ENCODE results near the gene SMAD7. TPM values are rescaled to one million over a fixed set of nuclear protein-coding genes. Genes with fewer than 3 reads are reported as not detected.

SMAD7 gene
- total and polyA plus RNA-seq, 7 experiments from 2014 or later: 5.3 to 79.4 (median 21.4) TPM

- Mint-ChIP-seq H3K4me1 (peaks cover 22 to 43% (median 33%) of the 10 kb centered on the region in 7 donors), H3K27me3 (peaks cover 0 to 1% (median 0%) of the 10 kb centered on the region in 5 donors), H3K27ac (peak overlapping the region in 2 of 9 donors; percentile 28 to 55), H3K9me3 (no peaks in the 10 kb centered on the region), H3K36me3 (no peaks in the 10 kb centered on the region), H3K4me3 (no peak overlapping the region)
- Histone ChIP-seq H3K4me3 (ENCODE audit: low read length) (no peak overlapping the region), H3K27ac (ENCODE audit: low read depth, low read length) (no peak overlapping the region), H3K4me1 (ENCODE audit: control insufficient read depth in 2 of 2, insufficient read depth in 2 of 2, low read length in 2 of 2) (peaks cover 11 to 19% of the 10 kb centered on the region in 2 donors), H3K27me3 (ENCODE audit: control insufficient read depth in 2 of 2, insufficient read depth in 2 of 2, low read length in 2 of 2) (no peaks in the 10 kb centered on the region), H3K9me3 (ENCODE audit: control insufficient read depth in 2 of 3, low read length in 3 of 3) (no peaks in the 10 kb centered on the region), H3K36me3 (ENCODE audit: control insufficient read depth in 2 of 3, insufficient read depth in 3 of 3, low read length in 3 of 3) (no peaks in the 10 kb centered on the region)
- POLR2A ChIA-PET: interaction anchor here (1.6 kb wide), 1 partner anchor 34 kb away, joined by 10 read pairs; no protein-coding TSS in a partner anchor
- peak; percentile 78 for ATAC-seq
- peak in 4 of 9 donors; percentile 32 to 51 (median 44) for DNase-seq
- CTCF ChIA-PET: interaction anchor here (0.6 to 1.2 kb wide), 4 partner anchors 16 to 282 kb away, joined by 3 to 4 read pairs (median 3); no protein-coding TSS in a partner anchor
- intact Hi-C loops (cut with micrococcal nuclease): loop anchor here (1.0 to 5.0 kb wide), 5 partner anchors 36 to 264 kb away; no protein-coding TSS in a partner anchor
Measured at GRCh38 chr18:48913201-48913600, 37.6 kb downstream of the SMAD7 start.

DNA sequence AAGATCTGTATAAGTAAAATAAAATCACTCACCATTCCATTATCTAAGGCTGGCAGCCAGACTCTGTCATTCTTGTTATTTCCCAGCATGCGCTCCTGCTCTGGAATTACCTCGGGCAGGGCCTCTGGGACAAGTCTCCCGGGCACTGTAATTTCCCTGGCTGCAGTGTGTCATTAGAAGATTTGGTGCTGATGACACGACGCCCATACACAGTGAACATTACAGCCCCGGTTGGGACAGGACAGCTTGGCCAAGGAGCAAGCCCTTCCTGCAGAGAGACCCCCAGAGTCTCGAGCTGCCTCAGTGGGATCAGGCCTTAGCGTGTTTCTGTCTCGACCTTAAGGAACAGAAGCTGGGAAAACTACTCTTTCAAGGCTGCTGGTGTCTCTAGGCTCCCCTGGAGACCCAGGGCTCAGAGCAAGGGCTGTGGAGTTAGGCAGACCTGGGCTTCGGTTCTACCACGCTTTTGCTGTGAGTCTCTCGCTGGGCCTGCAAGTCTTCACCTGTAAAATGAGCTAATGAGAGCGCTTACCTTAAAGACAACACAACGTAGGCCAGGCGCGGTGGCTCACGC is 39.7 kb downstream of the SMAD7 start:
- H3K4me1 Mint-ChIP-seq: peaks cover 21 to 35% (median 31%) of the 10 kb centered on the region in 7 donors
- no peak overlapping the region for H3K27ac Mint-ChIP-seq
- H3K27me3 Mint-ChIP-seq: peaks cover 0 to 3% (median 0%) of the 10 kb centered on the region in 5 donors
- POLR2A ChIA-PET: no interaction called here
- DNase-seq (no peak), ATAC-seq (no peak)
- H3K9me3 Mint-ChIP-seq: no peaks in the 10 kb centered on the region
- no peaks in the 10 kb centered on the region for H3K36me3 Mint-ChIP-seq
- no peak overlapping the region for H3K4me3 Mint-ChIP-seq
- intact Hi-C loops (cut with micrococcal nuclease): loop anchor here in 1 of 2 donors (5.0 kb wide), 3 partner anchors 79 to 266 kb away; no protein-coding TSS in a partner anchor
- no peak overlapping the region for H3K27ac ChIP-seq (ENCODE audit: low read depth, low read length)
- H3K4me1 ChIP-seq (ENCODE audit: control insufficient read depth in 2 of 2, insufficient read depth in 2 of 2, low read length in 2 of 2): peaks cover 11 to 19% of the 10 kb centered on the region in 2 donors
- H3K9me3 ChIP-seq (ENCODE audit: control insufficient read depth in 2 of 3, low read length in 3 of 3): no peaks in the 10 kb centered on the region
- H3K36me3 ChIP-seq (ENCODE audit: control insufficient read depth in 2 of 3, insufficient read depth in 3 of 3, low read length in 3 of 3): no peaks in the 10 kb centered on the region
- CTCF ChIA-PET: interaction anchor here (0.5 to 0.6 kb wide), 2 partner anchors 11 to 40 kb away, joined by 3 read pairs; no protein-coding TSS in a partner anchor
- no peaks in the 10 kb centered on the region for H3K27me3 ChIP-seq (ENCODE audit: control insufficient read depth in 2 of 2, insufficient read depth in 2 of 2, low read length in 2 of 2)
- no peak overlapping the region for H3K4me3 ChIP-seq (ENCODE audit: low read length)

DNA sequence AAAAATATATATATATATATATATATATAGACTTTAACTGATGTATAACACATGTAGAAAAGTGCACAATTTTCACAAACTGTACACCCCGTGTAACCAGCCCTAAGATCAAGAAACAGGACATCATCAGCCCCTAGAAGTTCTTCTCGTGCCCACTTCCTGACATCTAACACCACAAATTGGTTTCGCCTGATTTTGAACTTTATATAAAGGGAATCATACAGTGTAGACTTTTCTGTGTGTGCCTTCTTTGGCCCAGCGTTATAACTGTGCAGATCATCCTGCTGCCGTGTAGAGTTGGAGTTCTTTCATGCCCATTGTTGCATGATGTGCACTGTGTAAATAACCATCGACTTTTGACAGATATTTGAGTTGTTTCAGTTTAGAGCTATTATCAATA is 41.0 kb downstream of the SMAD7 start:
- ATAC-seq: peak; percentile 70
- intact Hi-C loops (cut with micrococcal nuclease): loop anchor here in 1 of 2 donors (5.0 kb wide), 3 partner anchors 77 to 268 kb away; no protein-coding TSS in a partner anchor
- Histone ChIP-seq H3K27me3 (ENCODE audit: control insufficient read depth in 2 of 2, insufficient read depth in 2 of 2, low read length in 2 of 2) (no peaks in the 10 kb centered on the region), H3K4me3 (ENCODE audit: low read length) (no peak overlapping the region), H3K4me1 (ENCODE audit: control insufficient read depth in 2 of 2, insufficient read depth in 2 of 2, low read length in 2 of 2) (peaks cover 11 to 19% of the 10 kb centered on the region in 2 donors), H3K36me3 (ENCODE audit: control insufficient read depth in 2 of 3, insufficient read depth in 3 of 3, low read length in 3 of 3) (no peaks in the 10 kb centered on the region), H3K27ac (ENCODE audit: low read depth, low read length) (no peak overlapping the region), H3K9me3 (ENCODE audit: control insufficient read depth in 2 of 3, low read length in 3 of 3) (peaks cover 0 to 6% (median 0%) of the 10 kb centered on the region in 3 experiments)
- ChIA-PET POLR2A (no interaction called here), CTCF (no interaction called here)
- peaks cover 0 to 10% (median 0%) of the 10 kb centered on the region in 5 donors for H3K27me3 Mint-ChIP-seq
- H3K9me3 Mint-ChIP-seq: peaks cover 0 to 9% (median 4%) of the 10 kb centered on the region in 11 donors
- H3K36me3 Mint-ChIP-seq: peaks cover 0 to 7% (median 2%) of the 10 kb centered on the region in 5 donors
- peaks cover 21 to 35% (median 24%) of the 10 kb centered on the region in 7 donors for H3K4me1 Mint-ChIP-seq
- peak in 6 of 9 donors; percentile 31 to 54 (median 40) for DNase-seq
- H3K4me3 Mint-ChIP-seq: peak overlapping the region in 8 of 10 donors; percentile 12 to 63 (median 46)
- peak overlapping the region in 1 of 9 donors; percentile 24 for H3K27ac Mint-ChIP-seq

DNA sequence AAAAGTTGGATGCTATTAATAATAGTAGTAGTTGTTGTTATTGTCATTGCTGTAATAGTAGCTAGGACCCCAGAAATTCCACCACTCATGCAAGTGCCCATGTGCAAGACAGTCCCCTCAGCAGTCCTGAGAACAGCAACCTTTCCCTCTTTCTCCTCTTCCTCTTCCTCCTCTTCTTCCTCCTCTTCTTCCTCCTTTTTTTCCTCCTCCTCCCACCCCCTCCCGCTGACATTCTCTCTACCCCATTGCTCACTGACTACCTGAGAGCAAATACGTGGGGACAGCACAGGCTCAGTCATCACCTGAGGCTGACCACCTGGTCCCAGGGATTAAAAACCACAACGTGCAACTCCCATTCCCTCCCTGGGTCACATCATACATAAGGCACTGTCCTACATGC is 41.8 kb downstream of the SMAD7 start:
- H3K27ac Mint-ChIP-seq: no peak overlapping the region
- H3K4me3 ChIP-seq (ENCODE audit: low read length): no peak overlapping the region
- intact Hi-C loops (cut with micrococcal nuclease): no loop called here
- peaks cover 5 to 17% (median 12%) of the 10 kb centered on the region in 11 donors for H3K9me3 Mint-ChIP-seq
- DNase-seq (no peak), ATAC-seq (no peak)
- CTCF ChIA-PET: no interaction called here
- H3K36me3 Mint-ChIP-seq: peaks cover 0 to 12% (median 9%) of the 10 kb centered on the region in 5 donors
- no peaks in the 10 kb centered on the region for H3K27me3 ChIP-seq (ENCODE audit: control insufficient read depth in 2 of 2, insufficient read depth in 2 of 2, low read length in 2 of 2)
- peaks cover 11 to 19% of the 10 kb centered on the region in 2 donors for H3K4me1 ChIP-seq (ENCODE audit: control insufficient read depth in 2 of 2, insufficient read depth in 2 of 2, low read length in 2 of 2)
- H3K9me3 ChIP-seq (ENCODE audit: control insufficient read depth in 2 of 3, low read length in 3 of 3): peaks cover 0 to 13% (median 0%) of the 10 kb centered on the region in 3 experiments
- peaks cover 0 to 16% (median 0%) of the 10 kb centered on the region in 5 donors for H3K27me3 Mint-ChIP-seq
- H3K4me3 Mint-ChIP-seq: no peak overlapping the region
- no peak overlapping the region for H3K27ac ChIP-seq (ENCODE audit: low read depth, low read length)
- H3K36me3 ChIP-seq (ENCODE audit: control insufficient read depth in 2 of 3, insufficient read depth in 3 of 3, low read length in 3 of 3): no peaks in the 10 kb centered on the region
- POLR2A ChIA-PET: no interaction called here
- peaks cover 17 to 33% (median 24%) of the 10 kb centered on the region in 7 donors for H3K4me1 Mint-ChIP-seq

DNA sequence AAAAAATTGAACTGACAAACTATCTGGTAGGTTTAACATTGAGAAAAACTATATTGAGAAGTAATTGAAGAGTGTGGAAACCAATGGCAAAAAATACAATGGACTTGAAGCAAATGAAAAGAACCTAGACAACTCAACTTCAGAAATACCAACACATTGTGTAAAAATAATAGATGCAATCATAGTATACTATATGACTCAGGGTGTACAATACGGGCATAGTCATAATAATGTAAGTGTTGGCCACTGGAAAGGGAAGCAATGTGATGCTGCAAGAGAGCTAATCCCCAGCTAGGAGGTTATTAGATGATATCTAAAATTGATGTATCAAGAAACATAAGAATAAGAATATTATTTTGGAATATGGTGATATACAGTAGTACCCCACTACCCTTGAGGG is 45.3 kb downstream of the SMAD7 start:
- Histone ChIP-seq H3K4me3 (ENCODE audit: low read length) (no peak overlapping the region), H3K27me3 (ENCODE audit: control insufficient read depth in 2 of 2, insufficient read depth in 2 of 2, low read length in 2 of 2) (no peaks in the 10 kb centered on the region), H3K9me3 (ENCODE audit: control insufficient read depth in 2 of 3, low read length in 3 of 3) (peaks cover 0 to 13% (median 0%) of the 10 kb centered on the region in 3 experiments), H3K27ac (ENCODE audit: low read depth, low read length) (no peak overlapping the region), H3K36me3 (ENCODE audit: control insufficient read depth in 2 of 3, insufficient read depth in 3 of 3, low read length in 3 of 3) (no peaks in the 10 kb centered on the region), H3K4me1 (ENCODE audit: control insufficient read depth in 2 of 2, insufficient read depth in 2 of 2, low read length in 2 of 2) (peaks cover 9 to 12% of the 10 kb centered on the region in 2 donors)
- DNase-seq (no peak), ATAC-seq (no peak)
- peaks cover 0 to 14% (median 10%) of the 10 kb centered on the region in 5 donors for H3K36me3 Mint-ChIP-seq
- peaks cover 5 to 20% (median 16%) of the 10 kb centered on the region in 7 donors for H3K4me1 Mint-ChIP-seq
- ChIA-PET POLR2A (no interaction called here), CTCF (no interaction called here)
- intact Hi-C loops (cut with micrococcal nuclease): no loop called here
- H3K4me3 Mint-ChIP-seq: no peak overlapping the region
- peaks cover 5 to 18% (median 14%) of the 10 kb centered on the region in 11 donors for H3K9me3 Mint-ChIP-seq
- no peak overlapping the region for H3K27ac Mint-ChIP-seq
- H3K27me3 Mint-ChIP-seq: peaks cover 0 to 16% (median 0%) of the 10 kb centered on the region in 5 donors

DNA sequence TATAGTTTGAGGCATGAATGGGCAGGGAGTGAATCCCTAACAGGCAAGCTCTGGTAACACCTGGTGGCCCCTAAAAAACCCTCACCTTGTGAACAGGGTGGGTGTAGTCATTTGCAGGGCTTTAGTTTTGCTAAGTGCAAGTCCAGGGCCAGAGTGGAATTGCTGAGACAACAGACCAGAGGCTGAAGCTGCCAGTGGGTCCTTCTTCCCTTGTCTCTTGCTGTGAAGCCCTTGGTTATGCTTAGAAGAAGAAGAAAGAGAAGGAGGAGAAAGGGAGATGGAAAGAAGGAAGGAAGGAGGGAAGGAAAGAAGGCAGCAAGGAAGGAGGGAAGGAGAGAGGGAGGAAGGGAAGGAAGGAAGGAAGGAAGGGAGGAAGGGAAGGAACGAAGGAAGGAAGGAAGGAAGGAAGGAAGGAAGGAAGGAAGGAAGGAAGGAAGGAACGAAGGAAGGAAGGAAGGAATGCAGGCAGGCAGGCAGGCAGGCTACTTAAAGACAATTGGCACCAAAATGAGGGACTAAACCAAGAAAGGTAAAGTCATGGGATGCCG is 45.8 kb downstream of the SMAD7 start:
- Histone ChIP-seq H3K27ac (ENCODE audit: low read depth, low read length) (no peak overlapping the region), H3K9me3 (ENCODE audit: control insufficient read depth in 2 of 3, low read length in 3 of 3) (peaks cover 0 to 13% (median 0%) of the 10 kb centered on the region in 3 experiments), H3K4me3 (ENCODE audit: low read length) (no peak overlapping the region), H3K36me3 (ENCODE audit: control insufficient read depth in 2 of 3, insufficient read depth in 3 of 3, low read length in 3 of 3) (no peaks in the 10 kb centered on the region), H3K27me3 (ENCODE audit: control insufficient read depth in 2 of 2, insufficient read depth in 2 of 2, low read length in 2 of 2) (no peaks in the 10 kb centered on the region), H3K4me1 (ENCODE audit: control insufficient read depth in 2 of 2, insufficient read depth in 2 of 2, low read length in 2 of 2) (peaks cover 3 to 7% of the 10 kb centered on the region in 2 donors)
- no peak overlapping the region for H3K27ac Mint-ChIP-seq
- ChIA-PET CTCF (no interaction called here), POLR2A (no interaction called here)
- peaks cover 5 to 19% (median 14%) of the 10 kb centered on the region in 11 donors for H3K9me3 Mint-ChIP-seq
- no peak for ATAC-seq
- peaks cover 0 to 16% (median 0%) of the 10 kb centered on the region in 5 donors for H3K27me3 Mint-ChIP-seq
- intact Hi-C loops (cut with micrococcal nuclease): no loop called here
- H3K36me3 Mint-ChIP-seq: peaks cover 0 to 14% (median 10%) of the 10 kb centered on the region in 5 donors
- peaks cover 0 to 20% (median 17%) of the 10 kb centered on the region in 7 donors for H3K4me1 Mint-ChIP-seq
- no peak overlapping the region for H3K4me3 Mint-ChIP-seq
- DNase-seq: no peak

All from naive thymus-derived CD4-positive, alpha-beta T cell (primary cell).